Mammary microvascular endothelial cell (primary cell): ENCODE data around the gene ECHS1. TPM values are rescaled to one million over a fixed set of nuclear protein-coding genes. Genes with fewer than 3 reads are reported as not detected.

ENCODE experiments used
- total RNA-seq: library from RNA; depleted of rRNA; stranded (reverse); fragments of >200 nt; gene quantifications from 2 replicates; pipeline ENCODE4 v1.2.3, GENCODE V29; 2015

The ECHS1 gene
- 138 and 146 TPM in 2 replicates for total RNA-seq

GRCh38 chr10:133373174-133374090 is at the start of gene ECHS1:
Gene ECHS1 (minus strand): TSS chr10:133373354. CDS start chr10:133373333, 21 bp downstream.

GRCh38 chr10:133394064-133394663 is 21.0 kb upstream of the ECHS1 start, which contains the start of gene MTG1:
Gene MTG1 (plus strand): TSS chr10:133394157. CDS start chr10:133394221, 64 bp downstream.

GRCh38 chr10:133379152-133379800 is 6.1 kb upstream of the ECHS1 start, which contains the start of gene PAOX:
Gene PAOX (plus strand): TSS chr10:133379262. CDS start chr10:133379317, 55 bp downstream.

GRCh38 chr10:133357285-133358161 is 15.6 kb downstream of the ECHS1 start, which contains the start of gene FUOM:
Gene FUOM (minus strand): TSS chr10:133358019. CDS start chr10:133358007, 12 bp downstream.

GRCh38 chr10:133336577-133337369 is 36.4 kb downstream of the ECHS1 start, which contains the start of gene CALY:
Gene CALY (minus strand): TSS chr10:133336896. CDS start chr10:133328989, 7,907 bp downstream.

Other genes starting within 250 kb of the ECHS1 start
- 0.13 TPM in 1 of 2 replicates, not detected in the other for gene KNDC1, start 213.1 kb downstream of the ECHS1 start, total RNA-seq
- gene UTF1, start 143.1 kb downstream of the ECHS1 start, total RNA-seq = not detected in 2 replicates
- not detected in 2 replicates for gene VENTX, start 135.5 kb downstream of the ECHS1 start, total RNA-seq
- 1.5 and 3.8 TPM in 2 replicates for gene ADAM8, start 96.5 kb downstream of the ECHS1 start, total RNA-seq
- gene TUBGCP2, start 64.5 kb downstream of the ECHS1 start, total RNA-seq = 37.1 and 39.6 TPM in 2 replicates
- 40.4 and 40.7 TPM in 2 replicates for gene ZNF511, start 64.4 kb downstream of the ECHS1 start, total RNA-seq
- not detected in 2 replicates for gene CALY, start 36.5 kb downstream of the ECHS1 start, total RNA-seq
- not detected in 2 replicates for gene PRAP1, start 26.0 kb downstream of the ECHS1 start, total RNA-seq
- gene FUOM, start 15.3 kb downstream of the ECHS1 start, total RNA-seq = 15.0 and 25.6 TPM in 2 replicates
- 3.3 and 4.5 TPM in 2 replicates for gene PAOX, start 5.9 kb upstream of the ECHS1 start, total RNA-seq
- 33.1 and 38.0 TPM in 2 replicates for gene MTG1, start 20.8 kb upstream of the ECHS1 start, total RNA-seq
- 0.05 TPM in 1 of 2 replicates, not detected in the other for gene SPRN, start 51.3 kb upstream of the ECHS1 start, total RNA-seq
- gene SCART1, start 80.6 kb upstream of the ECHS1 start, total RNA-seq = under 0.01 and 0.25 TPM in 2 replicates
- gene CYP2E1, start 154.0 kb upstream of the ECHS1 start, total RNA-seq = under 0.01 and 0.10 TPM in 2 replicates
- 0.15 and 1.00 TPM in 2 replicates for gene SYCE1, start 192.2 kb upstream of the ECHS1 start, total RNA-seq